D721Med (cell line): ENCODE results near the gene PCDH9.

Experiments used
- DNase-seq: peaks from one replicate; pipeline ENCODE4 v3.0.0; 2011; ENCODE audit warnings: low spot score; ENCODE audit not compliant: insufficient read length
- FAIRE-seq: peaks from 2 replicates; lab custom pipeline; 2011; peaks lifted over from hg19 to GRCh38; lab: Jason Lieb, UNC
- TF ChIP-seq, protein P1 (sequence below): IDR thresholded peaks from 2 replicates; pipeline ENCODE4 v1.5.1; 2012; ENCODE audit warnings: mild to moderate bottlenecking, control low read depth; ENCODE audit not compliant: insufficient read depth; ENCODE audit errors: missing control alignments

Gene PCDH9

DNA sequence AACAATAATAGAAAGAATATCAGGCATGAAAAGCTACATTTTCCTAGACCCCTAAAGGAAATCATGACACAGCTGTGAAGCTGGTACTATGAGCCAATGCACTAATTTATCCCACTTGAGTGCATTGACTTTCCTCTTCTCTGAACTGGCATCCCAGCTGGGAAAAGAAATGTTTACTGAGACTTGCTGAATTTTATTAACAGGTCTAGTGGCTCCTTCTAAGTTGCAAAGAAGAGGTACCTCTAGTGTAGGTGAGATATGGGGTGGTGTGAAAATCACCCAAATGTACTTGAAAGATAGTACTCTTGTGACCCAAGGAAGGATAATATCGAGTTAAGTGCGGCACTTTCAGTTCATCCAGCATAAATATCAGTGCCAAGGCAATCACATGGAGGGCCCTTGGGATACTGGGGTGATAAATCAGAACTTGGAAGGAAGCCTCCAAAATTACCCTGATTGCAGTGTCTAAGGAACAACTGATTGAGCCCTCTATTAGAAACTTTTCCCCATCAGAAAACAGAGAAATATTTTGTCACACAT is 369.2 kb downstream of the PCDH9 start:
- TF ChIP-seq, protein P1, sequence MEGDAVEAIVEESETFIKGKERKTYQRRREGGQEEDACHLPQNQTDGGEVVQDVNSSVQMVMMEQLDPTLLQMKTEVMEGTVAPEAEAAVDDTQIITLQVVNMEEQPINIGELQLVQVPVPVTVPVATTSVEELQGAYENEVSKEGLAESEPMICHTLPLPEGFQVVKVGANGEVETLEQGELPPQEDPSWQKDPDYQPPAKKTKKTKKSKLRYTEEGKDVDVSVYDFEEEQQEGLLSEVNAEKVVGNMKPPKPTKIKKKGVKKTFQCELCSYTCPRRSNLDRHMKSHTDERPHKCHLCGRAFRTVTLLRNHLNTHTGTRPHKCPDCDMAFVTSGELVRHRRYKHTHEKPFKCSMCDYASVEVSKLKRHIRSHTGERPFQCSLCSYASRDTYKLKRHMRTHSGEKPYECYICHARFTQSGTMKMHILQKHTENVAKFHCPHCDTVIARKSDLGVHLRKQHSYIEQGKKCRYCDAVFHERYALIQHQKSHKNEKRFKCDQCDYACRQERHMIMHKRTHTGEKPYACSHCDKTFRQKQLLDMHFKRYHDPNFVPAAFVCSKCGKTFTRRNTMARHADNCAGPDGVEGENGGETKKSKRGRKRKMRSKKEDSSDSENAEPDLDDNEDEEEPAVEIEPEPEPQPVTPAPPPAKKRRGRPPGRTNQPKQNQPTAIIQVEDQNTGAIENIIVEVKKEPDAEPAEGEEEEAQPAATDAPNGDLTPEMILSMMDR: no peak
- FAIRE-seq (no peak), DNase-seq (no peak)

DNA sequence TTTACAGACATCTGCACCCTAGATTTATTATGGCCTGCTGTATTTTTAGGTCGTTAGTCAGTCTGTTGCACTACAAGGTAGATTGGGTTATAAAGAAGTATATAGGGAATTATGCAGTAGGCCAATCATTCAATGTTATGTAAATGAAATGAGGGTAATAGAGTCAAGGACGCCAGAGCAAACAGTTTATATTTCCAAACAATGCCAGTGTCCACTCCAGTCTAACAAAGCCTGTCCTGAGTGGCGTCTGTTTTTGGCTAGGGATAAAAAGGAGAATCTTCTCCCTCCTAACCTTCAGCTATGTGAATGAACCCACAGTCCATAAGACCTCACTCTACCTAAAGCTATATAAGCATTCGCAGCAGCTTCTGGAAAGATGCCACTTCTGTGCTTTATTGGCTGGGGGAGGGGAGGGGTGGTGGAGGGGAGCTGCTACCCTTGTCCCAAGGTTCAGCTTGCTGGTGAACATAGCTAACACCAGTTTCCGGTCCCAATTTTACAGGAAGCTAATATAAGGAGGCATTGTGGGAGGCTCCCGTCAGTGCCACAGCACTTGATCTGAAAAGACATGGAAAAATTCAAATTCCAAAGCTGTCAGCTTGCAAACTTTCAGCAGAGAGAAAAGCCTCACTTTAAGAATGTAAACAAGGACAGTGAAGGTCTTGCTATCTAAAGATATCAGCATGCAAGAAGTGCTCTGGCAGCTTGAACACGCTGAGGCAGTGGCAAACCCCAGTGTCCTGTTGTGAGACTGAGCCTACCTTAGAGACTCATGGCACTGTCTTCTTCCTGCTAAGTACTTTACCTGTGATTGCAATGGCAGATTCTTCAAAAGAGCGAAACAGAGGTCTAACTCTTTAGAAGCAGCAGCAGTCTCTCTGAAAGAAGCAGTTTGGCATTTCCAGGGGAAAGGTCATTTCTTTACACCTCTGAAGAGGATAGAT is 369.9 kb downstream of the PCDH9 start:
- TF ChIP-seq, protein P1: no peak
- no peak for FAIRE-seq
- no peak for DNase-seq

DNA sequence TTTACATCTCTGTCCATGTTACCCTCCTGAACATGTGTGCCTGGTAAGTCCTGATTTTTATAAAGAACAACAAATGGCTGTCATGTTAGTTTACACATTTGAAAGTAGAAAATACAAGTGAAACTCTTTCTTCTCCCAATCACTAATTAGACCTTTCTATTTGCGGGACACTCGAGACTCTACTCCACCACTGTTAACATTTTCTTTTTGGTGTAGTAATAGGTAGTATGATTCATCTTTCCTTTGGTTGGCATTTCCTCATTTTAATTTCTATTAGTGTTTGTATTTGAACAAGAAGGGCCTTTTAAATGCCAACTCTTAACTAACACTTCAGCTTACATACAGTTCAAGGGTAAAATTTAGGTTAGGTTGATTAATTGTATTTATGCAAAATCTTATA is 371.1 kb downstream of the PCDH9 start:
- TF ChIP-seq, protein P1: no peak
- no peak for DNase-seq
- FAIRE-seq: no peak

DNA sequence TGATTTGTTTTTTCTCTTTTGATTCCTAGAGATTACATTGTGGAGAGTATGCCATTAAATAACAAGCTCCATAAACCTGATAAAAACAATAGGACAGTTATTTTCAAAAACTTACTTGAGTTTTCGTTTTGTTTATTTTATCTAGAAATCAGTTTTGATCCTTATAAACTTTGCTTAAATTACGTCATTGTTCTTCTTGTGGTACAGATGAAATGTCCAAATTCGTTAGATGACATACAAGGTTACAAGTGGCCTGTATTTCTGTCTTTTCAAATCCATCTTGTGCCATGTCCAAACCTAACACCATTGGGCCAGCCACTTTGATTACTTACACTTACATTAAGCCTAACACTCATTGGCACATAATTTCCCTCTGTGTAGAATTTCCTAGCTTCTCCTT is 372.0 kb downstream of the PCDH9 start:
- DNase-seq: no peak
- TF ChIP-seq, protein P1: no peak
- FAIRE-seq: peak; percentile 51

DNA sequence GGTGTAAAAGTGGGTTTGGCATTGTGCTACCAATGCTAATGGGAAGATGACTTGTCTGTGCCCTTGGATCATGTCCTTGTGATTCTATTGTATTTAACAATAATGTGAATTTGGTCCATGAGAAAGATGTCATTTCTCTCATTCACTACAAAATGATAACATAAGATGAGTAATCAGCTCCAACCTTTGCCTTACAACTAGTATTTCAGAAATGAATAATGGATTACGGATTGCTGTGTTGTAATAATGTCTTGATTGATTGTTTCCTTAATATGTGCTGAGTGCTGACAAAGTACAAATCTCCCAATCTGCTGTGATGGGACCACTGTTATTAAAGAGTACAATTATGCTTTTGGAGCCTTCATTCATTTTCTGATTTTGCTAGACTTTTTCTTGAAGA is 375.0 kb downstream of the PCDH9 start:
- TF ChIP-seq, protein P1: no peak
- FAIRE-seq (peak; percentile 11), DNase-seq (no peak)

DNA sequence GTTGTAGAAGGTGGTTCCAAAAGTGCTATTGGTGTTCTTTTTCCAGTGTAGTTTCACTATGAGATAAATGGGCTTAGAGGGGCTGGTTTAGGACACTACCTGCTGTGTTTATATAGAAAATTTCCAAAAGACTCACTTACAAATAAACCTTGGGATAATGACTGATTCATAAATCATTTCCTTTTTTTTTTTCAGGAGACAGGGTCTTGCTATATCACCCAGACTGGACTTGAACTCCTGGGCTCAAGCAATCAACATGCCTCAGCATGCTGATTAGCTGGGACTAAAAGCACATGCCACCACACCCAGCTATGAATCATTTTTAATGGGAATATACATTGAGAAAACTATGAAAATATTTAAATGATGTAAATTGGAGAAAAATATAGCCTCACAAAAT is 376.6 kb downstream of the PCDH9 start:
- TF ChIP-seq, protein P1: no peak
- FAIRE-seq (no peak), DNase-seq (no peak)

DNA sequence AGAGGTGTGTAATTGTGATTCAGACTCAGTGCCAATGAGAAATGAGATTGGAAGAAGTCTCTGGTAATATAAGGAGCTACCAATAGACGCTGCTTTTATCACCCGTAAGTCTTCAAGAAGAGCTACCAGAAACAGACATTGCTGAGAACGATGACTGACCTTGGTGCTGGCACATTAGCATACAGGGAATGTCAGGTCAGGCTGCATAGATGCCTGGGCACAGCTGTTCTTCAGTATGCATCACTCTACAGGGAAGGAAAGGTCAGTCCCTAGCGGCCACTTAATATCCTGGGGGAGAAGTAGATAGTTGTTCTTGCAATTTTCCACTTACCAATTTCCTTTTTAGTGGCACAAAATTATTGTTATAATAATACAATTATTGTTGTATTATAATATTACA is 380.4 kb downstream of the PCDH9 start:
- no peak for FAIRE-seq

More for the DNA sequence above, 380.4 kb downstream of the PCDH9 start:
- DNase-seq: no peak
- TF ChIP-seq, protein P1: no peak
